Uterus (tissue), 2 donors: ENCODE results near the gene MCRIP1.

Experiments used
- CTCF ChIP-seq, 4 experiments: fragments of 200-600 bp in 2 of 4; fragments of 450-650 bp in 2 of 4; sonication (generic) in 2 of 4; IDR thresholded peaks; one replicate each; pipeline ENCODE4 v1.5.1; 2016 to 2019; ENCODE audit warnings: antibody characterized with exemption in 4 of 4, mild to moderate bottlenecking in 2 of 4, moderate library complexity in 1 of 4
- POLR2A ChIP-seq, 2 donors: fragments of 450-650 bp; IDR thresholded peaks; one replicate each; pipeline ENCODE4 v1.6.1; 2016; ENCODE audit warnings: antibody characterized with exemption in 2 of 2, mild to moderate bottlenecking in 1 of 2, moderate library complexity in 1 of 2

- TF ChIP-seq CTCF (IDR thresholded peaks at IDR 0.05) = no peak
- no peak for TF ChIP-seq POLR2A (IDR thresholded peaks at IDR 0.05)
These were observed 27.2 kb downstream of the MCRIP1 start for GRCh38 chr17:81805707-81806460.
